Activated T-cell treated with anti-CD3 and anti-CD28 coated beads, Interleukin-2, amount 50 U/mL, for 72 hours (primary cell): ENCODE data around the gene CREM. TPM values are rescaled to one million over a fixed set of nuclear protein-coding genes. Genes with fewer than 3 reads are reported as not detected.

Experiments used
- ATAC-seq, 2 donors: fragments of 150-1000 bp; cut with Tn5 transposase; replicated peaks in 1 of 2; 2 replicates each; pipeline ENCODE4 v1.10.0; 2021; ENCODE audit warnings: moderate library complexity in 2 of 2, mild to moderate bottlenecking in 1 of 2
- DNase-seq, 2 donors: peaks; one replicate each; pipeline ENCODE4 v3.0.0; 2021 to 2022; ENCODE audit warnings: mixed read lengths in 1 of 2
- H3K27ac Mint-ChIP-seq: one replicate; pipeline ENCODE4 v1.8.0; 2022; ENCODE audit warnings: mild to moderate bottlenecking, moderate library complexity, mixed read lengths
- H3K27me3 Mint-ChIP-seq: one replicate; pipeline ENCODE4 v1.8.0; 2022; ENCODE audit warnings: low read depth, mixed read lengths
- H3K36me3 Mint-ChIP-seq, 2 donors: one replicate each; pipeline ENCODE4 v1.8.0; 2022; ENCODE audit warnings: mixed read lengths in 2 of 2, mild to moderate bottlenecking in 1 of 2; ENCODE audit not compliant: insufficient read depth in 2 of 2
- H3K4me1 Mint-ChIP-seq: one replicate; pipeline ENCODE4 v1.8.0; 2022; ENCODE audit warnings: low read depth, mixed read lengths
- H3K4me3 Mint-ChIP-seq, 2 donors: one replicate each; pipeline ENCODE4 v1.8.0; 2022; ENCODE audit warnings: mild to moderate bottlenecking in 2 of 2, mixed read lengths in 2 of 2, moderate library complexity in 2 of 2
- H3K9me3 Mint-ChIP-seq, 2 donors: one replicate each; pipeline ENCODE4 v1.8.0; 2022; ENCODE audit warnings: mixed read lengths in 2 of 2
- total RNA-seq, 2 donors: library from RNA; stranded (reverse); gene quantifications; one replicate each; pipeline ENCODE4 v1.2.3, GENCODE V29; 2022

CREM gene
- total RNA-seq, 2 donors from 2014 or later = 215 to 250 TPM

DNA sequence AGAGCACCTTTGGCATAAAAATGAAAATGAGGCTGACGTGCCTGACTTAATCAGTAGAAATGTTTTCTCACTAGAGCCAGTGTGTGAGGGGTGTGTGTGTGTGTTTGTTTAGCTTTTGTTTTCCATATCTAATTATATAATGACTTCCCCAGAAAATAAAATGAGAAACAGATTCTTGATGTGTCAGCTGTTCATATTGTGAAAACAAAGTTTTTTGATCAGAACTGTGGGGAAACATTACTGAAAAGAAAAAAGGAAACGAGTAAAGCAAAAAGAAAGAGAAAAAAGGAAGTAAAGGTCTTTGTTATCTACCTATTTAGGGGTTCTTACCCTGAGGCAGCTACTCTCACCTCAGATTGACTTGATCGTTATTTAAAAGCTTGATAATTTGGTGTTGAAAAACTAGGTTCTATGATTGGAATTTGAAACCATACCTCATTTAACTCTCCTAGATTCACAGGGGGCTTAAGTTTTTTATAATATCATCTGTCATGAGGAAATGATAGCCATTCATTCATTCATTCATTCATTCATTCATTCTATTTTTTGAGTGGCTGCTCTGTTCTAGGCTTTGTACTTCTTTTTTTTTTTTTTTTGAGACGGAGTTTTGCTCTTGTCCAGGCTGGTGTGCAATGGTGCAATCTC lies 58.0 kb downstream of the CREM start:
- Mint-ChIP-seq H3K36me3 (peaks cover 0 to 6% of the 10 kb centered on the region in 2 donors), H3K27ac (peak overlapping the region; percentile 46), H3K4me3 (peak overlapping the region in 1 of 2 donors; percentile 14), H3K27me3 (no peaks in the 10 kb centered on the region), H3K9me3 (no peaks in the 10 kb centered on the region), H3K4me1 (no peaks in the 10 kb centered on the region)
- ATAC-seq = no peak
- DNase-seq = no peak

DNA sequence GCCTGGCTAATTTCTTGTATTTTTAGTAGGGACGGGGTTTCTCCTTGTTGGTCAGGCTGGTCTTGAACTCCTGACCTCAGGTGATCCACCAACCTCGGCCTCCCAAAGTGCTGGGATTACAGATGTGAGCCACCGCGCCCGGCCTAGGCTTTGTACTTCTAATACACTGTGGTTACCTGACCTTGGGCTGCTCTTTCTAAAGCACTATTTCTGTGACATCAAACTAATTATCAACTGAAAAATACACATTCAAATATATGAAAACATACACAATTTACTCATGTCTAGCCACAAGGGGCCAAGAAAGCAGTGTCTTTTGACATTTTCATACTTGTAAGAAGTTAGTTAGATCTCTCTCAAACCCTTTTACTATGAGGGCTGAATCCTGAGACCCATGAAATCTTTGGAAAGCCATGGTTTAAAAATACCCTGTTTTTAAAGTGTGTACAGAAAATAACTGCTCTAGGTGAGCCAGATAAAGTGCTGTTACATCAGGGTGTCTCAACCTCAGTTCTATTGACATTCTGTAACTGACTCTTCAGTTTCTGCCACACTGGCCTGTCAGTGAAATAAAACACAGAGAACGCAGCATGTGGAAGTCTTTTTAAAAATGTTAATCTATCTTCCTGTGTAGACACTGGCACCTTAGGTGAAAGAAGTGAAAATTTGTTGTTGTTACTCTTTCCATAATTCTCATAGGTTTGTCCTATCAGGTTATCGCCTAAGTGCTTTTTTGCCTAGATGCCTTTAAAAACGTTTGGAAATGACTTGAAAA lies 58.8 kb downstream of the CREM start:
- Mint-ChIP-seq H3K27me3 (no peaks in the 10 kb centered on the region), H3K27ac (no peak overlapping the region), H3K36me3 (peaks cover 0 to 5% of the 10 kb centered on the region in 2 donors), H3K4me1 (no peaks in the 10 kb centered on the region), H3K4me3 (no peak overlapping the region), H3K9me3 (no peaks in the 10 kb centered on the region)
- peak in 1 of 2 donors; percentile 60 for ATAC-seq
- DNase-seq = no peak

GRCh38 chr10:35188954-35189353 lies 62.3 kb downstream of the CREM start:
- Mint-ChIP-seq H3K27me3 (no peaks in the 10 kb centered on the region), H3K27ac (no peak overlapping the region), H3K4me1 (peaks cover 28% of the 10 kb centered on the region), H3K4me3 (no peak overlapping the region), H3K9me3 (peaks cover 0 to 2% of the 10 kb centered on the region in 2 donors), H3K36me3 (peaks cover 7 to 14% of the 10 kb centered on the region in 2 donors)
- ATAC-seq = no peak
- DNase-seq = no peak

DNA sequence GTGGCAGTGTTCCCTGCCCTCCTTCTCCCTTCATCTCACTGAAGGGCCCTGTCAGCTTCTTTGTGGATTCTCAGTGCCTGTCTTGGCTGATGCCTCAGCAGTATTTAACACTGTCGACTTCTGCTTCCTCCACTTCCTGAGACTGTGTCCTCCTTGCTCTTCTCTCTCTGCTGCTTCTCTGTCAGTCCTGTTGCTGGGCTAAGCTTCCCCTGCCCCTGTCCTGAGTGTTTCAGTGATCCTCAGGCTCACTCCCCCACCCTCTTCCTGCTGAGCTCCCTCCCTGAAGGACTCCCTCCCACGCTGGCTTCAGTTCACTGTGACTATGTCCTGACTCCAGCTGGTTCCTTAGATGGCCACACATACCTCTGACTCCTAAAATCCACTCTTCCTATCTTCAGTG lies 64.9 kb downstream of the CREM start:
- peaks cover 9 to 22% of the 10 kb centered on the region in 2 donors for H3K36me3 Mint-ChIP-seq
- no peak for ATAC-seq

DNA sequence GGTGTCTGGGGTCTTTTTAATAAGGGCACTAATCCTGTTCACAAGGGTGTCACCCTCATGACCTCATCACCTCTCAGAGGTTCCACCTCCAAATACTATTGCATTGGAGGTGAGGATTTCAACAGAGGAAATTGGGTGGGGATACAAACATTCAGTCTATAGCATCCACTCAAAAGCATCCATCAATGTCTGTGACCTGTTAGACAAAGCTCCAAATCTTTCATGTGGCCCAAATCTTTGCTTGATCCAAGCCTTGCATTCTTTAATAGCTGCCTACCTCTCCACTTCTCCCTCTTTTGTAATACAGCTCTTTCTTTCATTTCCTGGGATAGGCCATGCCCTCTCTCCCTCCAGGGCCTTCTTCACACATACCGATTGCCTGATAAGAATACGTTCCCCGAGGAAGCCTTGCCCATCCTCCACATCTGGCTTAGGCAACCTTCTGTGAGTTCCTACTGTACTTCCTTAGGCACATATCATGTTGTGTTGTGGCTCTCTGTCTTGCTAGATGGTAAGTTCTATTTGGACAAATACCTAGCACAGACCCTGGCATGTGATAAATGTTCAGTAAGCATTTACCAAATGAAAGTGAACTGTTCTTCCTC lies 66.1 kb downstream of the CREM start:
- Mint-ChIP-seq H3K27me3 (no peaks in the 10 kb centered on the region), H3K4me1 (peaks cover 47% of the 10 kb centered on the region), H3K9me3 (peaks cover 0 to 2% of the 10 kb centered on the region in 2 donors), H3K36me3 (peaks cover 9 to 27% of the 10 kb centered on the region in 2 donors), H3K27ac (peak overlapping the region; percentile 6), H3K4me3 (no peak overlapping the region)
- ATAC-seq = no peak
- no peak for DNase-seq

More for the DNA sequence above, 64.9 kb downstream of the CREM start:
- H3K9me3 Mint-ChIP-seq = peaks cover 0 to 2% of the 10 kb centered on the region in 2 donors
- H3K4me1 Mint-ChIP-seq = peaks cover 43% of the 10 kb centered on the region
- H3K27me3 Mint-ChIP-seq = no peaks in the 10 kb centered on the region
- no peak for DNase-seq
- H3K27ac Mint-ChIP-seq = peak overlapping the region; percentile 82
- H3K4me3 Mint-ChIP-seq = no peak overlapping the region

DNA sequence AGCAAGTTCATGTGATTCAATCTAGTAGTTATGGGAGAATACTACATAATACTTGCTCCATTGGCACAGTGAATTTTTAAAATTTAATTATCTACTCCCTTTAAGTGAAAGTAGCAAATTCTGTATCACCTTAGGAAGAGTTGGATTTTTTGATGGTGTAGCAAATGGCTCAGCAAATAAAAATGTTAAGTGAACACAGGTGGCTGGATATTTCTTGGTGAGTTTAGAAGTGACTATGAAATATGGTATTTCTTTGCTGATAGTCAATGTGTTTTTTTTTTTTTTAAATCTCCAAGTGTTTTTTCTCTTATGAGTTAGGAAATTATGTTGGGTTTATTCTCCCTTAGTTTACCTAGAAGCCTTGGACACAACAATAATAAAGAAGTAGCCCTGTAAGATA lies 67.8 kb downstream of the CREM start:
- DNase-seq (no peak), ATAC-seq (no peak)
- Mint-ChIP-seq H3K36me3 (peaks cover 11 to 31% of the 10 kb centered on the region in 2 donors), H3K4me1 (peaks cover 59% of the 10 kb centered on the region), H3K27me3 (no peaks in the 10 kb centered on the region), H3K4me3 (peak overlapping the region in 1 of 2 donors; percentile 98), H3K27ac (peak overlapping the region; percentile 76), H3K9me3 (peaks cover 0 to 2% of the 10 kb centered on the region in 2 donors)

DNA sequence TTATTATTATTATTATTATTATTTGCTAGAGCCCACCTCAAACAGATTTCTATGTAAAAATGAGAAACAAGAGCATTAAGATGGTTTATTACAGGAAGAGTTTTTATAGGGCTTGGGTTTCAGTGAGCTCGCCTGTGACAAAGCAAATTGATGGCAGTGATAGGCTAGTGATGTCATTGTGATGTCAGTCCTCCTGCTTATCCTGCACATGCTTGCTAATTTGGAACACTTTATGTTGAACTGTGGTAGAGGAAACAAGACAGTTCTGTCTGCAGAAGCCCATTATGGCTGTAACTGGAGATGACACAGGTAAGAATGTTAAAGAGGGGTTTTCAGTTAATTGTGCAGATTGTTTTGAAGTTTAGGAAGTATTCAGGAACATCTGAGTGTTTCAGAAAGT lies 68.3 kb downstream of the CREM start:
- Mint-ChIP-seq H3K9me3 (peaks cover 0 to 2% of the 10 kb centered on the region in 2 donors), H3K4me3 (peak overlapping the region; percentile 89 to 98), H3K27me3 (no peaks in the 10 kb centered on the region), H3K36me3 (peaks cover 11 to 29% of the 10 kb centered on the region in 2 donors), H3K4me1 (peaks cover 63% of the 10 kb centered on the region), H3K27ac (peak overlapping the region; percentile 100)
- DNase-seq (peak; percentile 34 to 58), ATAC-seq (peak; percentile 10 to 38)

GRCh38 chr10:35195361-35196306 lies 69.0 kb downstream of the CREM start:
- DNase-seq = peak; percentile 80 to 86
- peak; percentile 92 to 95 for ATAC-seq
- H3K4me3 Mint-ChIP-seq = peak overlapping the region; percentile 89 to 98
- peaks cover 0 to 2% of the 10 kb centered on the region in 2 donors for H3K9me3 Mint-ChIP-seq
- peak overlapping the region; percentile 100 for H3K27ac Mint-ChIP-seq
- peaks cover 71% of the 10 kb centered on the region for H3K4me1 Mint-ChIP-seq
- H3K27me3 Mint-ChIP-seq = no peaks in the 10 kb centered on the region
- H3K36me3 Mint-ChIP-seq = peaks cover 13 to 28% of the 10 kb centered on the region in 2 donors

DNA sequence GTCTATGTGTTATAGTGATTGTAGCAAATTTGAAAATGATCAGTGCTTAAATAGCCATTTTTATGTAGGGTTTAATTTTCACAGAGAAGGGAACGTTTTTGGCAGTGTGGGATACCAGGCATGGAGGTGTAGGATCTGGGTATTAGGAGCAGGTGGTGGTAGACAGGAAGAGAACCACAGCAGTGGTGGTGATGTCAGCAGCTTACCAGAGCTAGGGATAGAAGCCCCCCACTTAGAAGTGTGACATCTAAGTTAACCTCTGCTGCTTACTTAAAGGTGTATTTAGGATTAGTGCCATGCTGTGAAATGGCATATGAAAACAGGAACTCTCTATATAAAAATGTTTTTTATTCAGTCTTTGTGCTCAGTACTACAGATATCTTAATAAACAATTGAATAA lies 73.8 kb downstream of the CREM start:
- ATAC-seq (no peak), DNase-seq (no peak)
- H3K4me1 Mint-ChIP-seq = peaks cover 65% of the 10 kb centered on the region
- peak overlapping the region; percentile 83 for H3K27ac Mint-ChIP-seq
- H3K4me3 Mint-ChIP-seq = peak overlapping the region; percentile 27 to 76
- H3K36me3 Mint-ChIP-seq = peaks cover 12 to 28% of the 10 kb centered on the region in 2 donors
- H3K9me3 Mint-ChIP-seq = no peaks in the 10 kb centered on the region
- no peaks in the 10 kb centered on the region for H3K27me3 Mint-ChIP-seq

DNA sequence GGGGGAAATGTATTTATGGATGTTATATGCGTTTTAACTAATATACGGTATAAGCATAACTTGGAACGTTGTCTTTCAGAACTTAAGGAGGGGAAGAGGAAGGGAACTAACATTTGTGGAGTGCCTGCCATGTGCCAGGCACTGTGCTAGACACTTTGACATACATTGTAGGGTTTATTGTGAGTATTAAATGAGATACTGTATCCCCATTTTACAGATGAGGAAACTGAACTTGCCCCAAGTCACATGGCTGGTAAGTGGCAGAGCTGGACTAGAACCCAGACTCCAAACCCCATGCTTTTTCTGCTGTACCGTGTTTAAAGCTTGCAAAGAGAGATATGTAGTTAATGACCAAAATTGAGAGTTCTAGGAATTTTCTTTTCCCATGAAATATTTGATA lies 74.6 kb downstream of the CREM start:
- no peaks in the 10 kb centered on the region for H3K27me3 Mint-ChIP-seq
- H3K27ac Mint-ChIP-seq = peak overlapping the region; percentile 18
- peak overlapping the region; percentile 42 to 74 for H3K4me3 Mint-ChIP-seq
- ATAC-seq = no peak
- peaks cover 11 to 25% of the 10 kb centered on the region in 2 donors for H3K36me3 Mint-ChIP-seq
- no peak for DNase-seq
- H3K9me3 Mint-ChIP-seq = no peaks in the 10 kb centered on the region
- H3K4me1 Mint-ChIP-seq = peaks cover 64% of the 10 kb centered on the region

GRCh38 chr10:35202050-35202449 lies 75.4 kb downstream of the CREM start:
- peak overlapping the region in 1 of 2 donors; percentile 74 for H3K4me3 Mint-ChIP-seq
- H3K36me3 Mint-ChIP-seq = peaks cover 12 to 26% of the 10 kb centered on the region in 2 donors
- ATAC-seq (no peak), DNase-seq (no peak)
- no peak overlapping the region for H3K27ac Mint-ChIP-seq
- no peaks in the 10 kb centered on the region for H3K9me3 Mint-ChIP-seq
- no peaks in the 10 kb centered on the region for H3K27me3 Mint-ChIP-seq
- peaks cover 69% of the 10 kb centered on the region for H3K4me1 Mint-ChIP-seq

DNA sequence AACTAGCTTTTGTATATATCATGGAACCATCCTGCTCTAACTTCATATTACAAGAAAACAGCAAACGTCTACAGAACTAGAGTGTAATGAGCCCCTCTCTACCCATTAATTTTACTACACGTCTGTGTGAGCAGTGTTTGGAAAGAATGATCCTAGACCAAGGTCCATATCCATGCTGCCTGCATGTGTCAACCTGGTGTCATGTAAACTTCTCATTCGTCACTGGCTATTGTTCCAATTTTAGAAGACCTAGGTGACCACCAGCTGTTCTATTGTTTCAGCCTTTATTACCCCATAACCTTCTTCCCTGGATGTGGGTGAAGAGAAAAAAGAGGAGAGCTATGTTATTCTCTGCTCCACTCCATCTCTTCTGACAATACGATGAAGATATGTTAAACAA lies 77.1 kb downstream of the CREM start:
- Mint-ChIP-seq H3K4me3 (no peak overlapping the region), H3K27me3 (no peaks in the 10 kb centered on the region), H3K27ac (no peak overlapping the region), H3K9me3 (no peaks in the 10 kb centered on the region), H3K4me1 (peaks cover 69% of the 10 kb centered on the region), H3K36me3 (peaks cover 16 to 26% of the 10 kb centered on the region in 2 donors)
- no peak for ATAC-seq
- DNase-seq = no peak
